K562 (cell line): ENCODE data around the gene TMEM181. TPM values are rescaled to one million over a fixed set of nuclear protein-coding genes. Genes with fewer than 3 reads are reported as not detected.
A peak's percentile ranks its signal among the peaks of the same experiment; 100 is the strongest.

Experiments used
- CBX8 ChIP-seq: fragments of 200-600 bp; sonication (generic); IDR thresholded peaks from 2 replicates; pipeline ENCODE4 v1.6.1; 2012; ENCODE audit warnings: borderline replicate concordance, mixed run types, low read depth, mild to moderate bottlenecking, moderate library complexity, mixed read lengths, low read length, control low read depth, inconsistent platforms; ENCODE audit not compliant: poor library complexity, severe bottlenecking; ENCODE audit errors: extremely low read depth
- CEBPZ ChIP-seq: fragments of 150-350 bp; IDR thresholded peaks from 2 replicates; pipeline ENCODE4 v1.6.1; 2014; ENCODE audit warnings: low read depth, mild to moderate bottlenecking, low read length, borderline replicate concordance
- CHCHD3 ChIP-seq: fragments of 250-450 bp; sonication (Bioruptor Pico); IDR thresholded peaks from 2 replicates; pipeline ENCODE4 v2.1.2; 2022; ENCODE audit warnings: mild to moderate bottlenecking
- DDX20 ChIP-seq: fragments of 450-650 bp; IDR thresholded peaks from 2 replicates; pipeline ENCODE4 v1.6.1; 2016; ENCODE audit warnings: missing genetic modification characterization, low read depth, mild to moderate bottlenecking, missing compliant biosample characterization, moderate library complexity
- EP300 ChIP-seq: IDR thresholded peaks from 2 replicates; pipeline ENCODE4 v1.6.1; 2012; ENCODE audit warnings: low read length, improper control_type of control experiment
- FOXA3 ChIP-seq, 2 experiments: fragments of 450-650 bp in 1 of 2; sonication (generic) in 1 of 2; formaldehyde crosslinking; IDR thresholded peaks in 1 of 2; conservative IDR thresholded peaks in 1 of 2; 2 replicates each; pipeline versions ENCODE4 v1.4.0 to v1.8.0; 2020 to 2022; ENCODE audit warnings: mild to moderate bottlenecking in 2 of 2, missing genetic modification reagents in 1 of 2
- HNRNPL ChIP-seq: fragments of 200-400 bp; formaldehyde crosslinking; IDR thresholded peaks from 2 replicates; pipeline ENCODE4 v1.6.1; 2017; ENCODE audit warnings: low read depth, mild to moderate bottlenecking, low read length
- RBM15 ChIP-seq: fragments of 200-400 bp; formaldehyde crosslinking; IDR thresholded peaks from 2 replicates; pipeline ENCODE4 v1.6.1; 2018; ENCODE audit warnings: mild to moderate bottlenecking, low read length, moderate library complexity; ENCODE audit not compliant: insufficient read depth
- SP1 ChIP-seq: sonication (generic); formaldehyde crosslinking; IDR thresholded peaks from 2 replicates; pipeline ENCODE4 v1.8.1; 2022; ENCODE audit warnings: mild to moderate bottlenecking, missing genetic modification reagents
- TSC22D4 ChIP-seq: fragments of 450-650 bp; IDR thresholded peaks from 2 replicates; pipeline ENCODE4 v1.6.1; 2016; ENCODE audit warnings: missing genetic modification characterization, missing biosample characterization, control low read depth
- ZNF253 ChIP-seq: fragments of 250-450 bp; sonication (Bioruptor Pico); conservative IDR thresholded peaks from 2 replicates; pipeline ENCODE4 v1.6.1; 2021; ENCODE audit warnings: mild to moderate bottlenecking
- ZNF655 ChIP-seq: fragments of 250-450 bp; sonication (Bioruptor Pico); IDR thresholded peaks from 2 replicates; pipeline ENCODE4 v1.5.0; 2021
- polyA plus RNA-seq, 8 experiments: library from polyadenylated mRNA; depleted of rRNA in 4 of 8; stranded (reverse) in 5 of 8; unstranded in 3 of 8; fragments of >200 nt; fragmentation: Nextera tagmentation in 2 of 8; fragmentation: Illumina TruSeq in 1 of 8; extraction: Ambion mirVana in 2 of 8; extraction: Trizol in 1 of 8; gene quantifications; 2 replicates each; pipeline versions ENCODE4 v1.2.1 to v1.2.3, GENCODE V29; 2011 to 2014; ENCODE audit warnings: inconsistent platforms in 1 of 8, missing spikeins in 1 of 8
- total RNA-seq, 7 experiments: library from RNA; depleted of rRNA in 6 of 7; stranded (reverse); fragments of >200 nt in 6 of 7; fragmentation: Illumina TruSeq in 2 of 7; extraction: Trizol in 2 of 7; gene quantifications; 2 replicates each; pipeline versions ENCODE4 v1.2.1 to v1.2.3, GENCODE V29; 2011 to 2021; ENCODE audit warnings: low replicate concordance in 1 of 7

Gene TMEM181
- total and polyA plus RNA-seq, 9 of the 15 experiments (the other 6 are each of a cell fraction or from before 2014, with no cell fraction given) = 5.6 to 27.2 (median 19.9) TPM

GRCh38 chr6:158518191-158519127 lies 41.4 kb upstream of the TMEM181 start (continued):
- TF ChIP-seq CEBPZ = no peak
- no peak for TF ChIP-seq CHCHD3 (CRISPR knock-in tag)
- no peak for TF ChIP-seq HNRNPL
- TF ChIP-seq ZNF253 (CRISPR knock-in tag) = no peak
- TF ChIP-seq CBX8 = peak; percentile 30
- no peak for TF ChIP-seq DDX20 (tag)
- no peak for TF ChIP-seq ZNF655 (CRISPR knock-in tag)
- no peak for TF ChIP-seq SP1
- peak in 1 of 2 experiments; percentile 62; a peak in 1 of 4 replicates for TF ChIP-seq FOXA3 (CRISPR knock-in tag; conservative IDR thresholded peaks at IDR 0.05 in 1 of 2, IDR thresholded peaks at IDR 0.05 in 1 of 2)
- no peak for TF ChIP-seq EP300
- TF ChIP-seq RBM15 = no peak
- no peak for TF ChIP-seq TSC22D4 (tag)
